SU-DHL-6 (cell line): ENCODE results near the gene STRIT1.

Experiments used
- EZH2phosphoT487 ChIP-seq: fragments of 200-600 bp; sonication (generic), shearing (Covaris generic); conservative IDR thresholded peaks from 2 replicates; pipeline ENCODE4 v1.6.1; 2018; ENCODE audit warnings: mild to moderate bottlenecking, antibody characterized with exemption, low read length, moderate library complexity, mixed read lengths
- TF ChIP-seq, protein P1 (sequence below): fragments of 200-600 bp; sonication (generic); IDR thresholded peaks from one replicate; pipeline ENCODE4 v1.5.1; 2017; ENCODE audit warnings: antibody characterized with exemption, mild to moderate bottlenecking, low read length, moderate library complexity; ENCODE audit not compliant: insufficient read depth, poor library complexity, severe bottlenecking

- TF ChIP-seq, protein P1, sequence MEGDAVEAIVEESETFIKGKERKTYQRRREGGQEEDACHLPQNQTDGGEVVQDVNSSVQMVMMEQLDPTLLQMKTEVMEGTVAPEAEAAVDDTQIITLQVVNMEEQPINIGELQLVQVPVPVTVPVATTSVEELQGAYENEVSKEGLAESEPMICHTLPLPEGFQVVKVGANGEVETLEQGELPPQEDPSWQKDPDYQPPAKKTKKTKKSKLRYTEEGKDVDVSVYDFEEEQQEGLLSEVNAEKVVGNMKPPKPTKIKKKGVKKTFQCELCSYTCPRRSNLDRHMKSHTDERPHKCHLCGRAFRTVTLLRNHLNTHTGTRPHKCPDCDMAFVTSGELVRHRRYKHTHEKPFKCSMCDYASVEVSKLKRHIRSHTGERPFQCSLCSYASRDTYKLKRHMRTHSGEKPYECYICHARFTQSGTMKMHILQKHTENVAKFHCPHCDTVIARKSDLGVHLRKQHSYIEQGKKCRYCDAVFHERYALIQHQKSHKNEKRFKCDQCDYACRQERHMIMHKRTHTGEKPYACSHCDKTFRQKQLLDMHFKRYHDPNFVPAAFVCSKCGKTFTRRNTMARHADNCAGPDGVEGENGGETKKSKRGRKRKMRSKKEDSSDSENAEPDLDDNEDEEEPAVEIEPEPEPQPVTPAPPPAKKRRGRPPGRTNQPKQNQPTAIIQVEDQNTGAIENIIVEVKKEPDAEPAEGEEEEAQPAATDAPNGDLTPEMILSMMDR = no peak
- TF ChIP-seq EZH2phosphoT487 = no peak
These were observed 1.4 kb downstream of the STRIT1 start for GRCh38 chr3:155292133-155292532.
